H1 (cell line): ENCODE data around the gene DTL. TPM values are rescaled to one million over a fixed set of nuclear protein-coding genes. Genes with fewer than 3 reads are reported as not detected.

Source experiments
- EGR1 ChIP-seq: IDR thresholded peaks from 2 replicates; pipeline ENCODE4 v1.6.1; 2011; ENCODE audit warnings: low read depth, low read length, borderline replicate concordance
- GABPA ChIP-seq: IDR thresholded peaks from 2 replicates; pipeline ENCODE4 v1.6.1; 2011; ENCODE audit warnings: mild to moderate bottlenecking, low read length, moderate library complexity, borderline replicate concordance; ENCODE audit not compliant: insufficient read depth
- NANOG ChIP-seq: IDR thresholded peaks from 2 replicates; pipeline ENCODE4 v1.6.1; 2011; ENCODE audit warnings: low read length, low read depth, mild to moderate bottlenecking, inconsistent platforms; ENCODE audit not compliant: insufficient read depth, poor library complexity, severe bottlenecking
- TAF7 ChIP-seq: optimal IDR thresholded peaks from 2 replicates; pipeline ENCODE3; 2011; ENCODE audit warnings: low read depth, mild to moderate bottlenecking, inconsistent platforms, low read length, moderate library complexity, borderline replicate concordance
- TBP ChIP-seq: IDR thresholded peaks from 2 replicates; pipeline ENCODE4 v1.6.1; 2011; ENCODE audit warnings: low read depth, low read length, improper control_type of control experiment
- polyA plus RNA-seq, 7 experiments: library from polyadenylated mRNA; depleted of rRNA in 3 of 7; stranded (reverse) in 5 of 7; unstranded in 2 of 7; fragments of >200 nt in 5 of 7; fragments of 200-250 nt in 2 of 7; gene quantifications; 1 replicate in 5 of 7; 2 replicates in 1 of 7; 4 replicates in 1 of 7; pipeline versions ENCODE4 v1.2.1 to v1.2.3, GENCODE V29; 2011 to 2013; ENCODE audit warnings: missing spikeins in 2 of 7, mixed read lengths in 2 of 7
- total RNA-seq: library from RNA; stranded (reverse); fragmentation: NEBNext Ultra II Directional; extraction: Animal tissue kit (Norgen Biotek cat#: 25700); gene quantifications from 2 replicates; pipeline ENCODE4 v1.2.1, GENCODE V29; 2021

DTL gene
- total and polyA plus RNA-seq, 2 of the 8 experiments (the other 6 are each of a cell fraction or from before 2014, with no cell fraction given) = 36.0 to 46.9 TPM

GRCh38 chr1:212124690-212125582, 89.4 kb downstream of the DTL start (continued):
- TF ChIP-seq TBP (no peak), EGR1 (no peak), GABPA (no peak), TAF7 (no peak), NANOG (no peak)
